ENCODE results near the gene USP25. TPM values are rescaled to one million over a fixed set of nuclear protein-coding genes. Genes with fewer than 3 reads are reported as not detected.

The USP25 gene
- total RNA-seq, 1 donor from 2014 or later, result 25.8 TPM

GRCh38 chr21:15741510-15741909 is 11.7 kb downstream of the USP25 start:
- TF ChIP-seq CTCF (conservative IDR thresholded peaks at IDR 0.05; ENCODE audit: low read depth, low read length), result no peak
- no peak for DNase-seq (ENCODE audit: low read depth)
- no peak overlapping the region for H3K4me3 ChIP-seq (ENCODE audit: low read depth, low read length)

- no peak for TF ChIP-seq CTCF (conservative IDR thresholded peaks at IDR 0.05; ENCODE audit: low read depth, low read length)
- no peak for DNase-seq (ENCODE audit: low read depth)
- H3K4me3 ChIP-seq (ENCODE audit: low read depth, low read length), result no peak overlapping the region
Observed at GRCh38 chr21:15742052-15742670, 12.4 kb downstream of the USP25 start.

- no peak for TF ChIP-seq CTCF (conservative IDR thresholded peaks at IDR 0.05; ENCODE audit: low read depth, low read length)
- no peak overlapping the region for H3K4me3 ChIP-seq (ENCODE audit: low read depth, low read length)
- DNase-seq (ENCODE audit: low read depth), result no peak
Observed at GRCh38 chr21:15742694-15743093, 12.9 kb downstream of the USP25 start.

- no peak overlapping the region for H3K4me3 ChIP-seq (ENCODE audit: low read depth, low read length)
- no peak for DNase-seq (ENCODE audit: low read depth)
- no peak for TF ChIP-seq CTCF (conservative IDR thresholded peaks at IDR 0.05; ENCODE audit: low read depth, low read length)
Observed at GRCh38 chr21:15743593-15743992, 13.8 kb downstream of the USP25 start.

GRCh38 chr21:15744926-15745325 is 15.1 kb downstream of the USP25 start:
- DNase-seq (ENCODE audit: low read depth), result no peak
- no peak for TF ChIP-seq CTCF (conservative IDR thresholded peaks at IDR 0.05; ENCODE audit: low read depth, low read length)
- H3K4me3 ChIP-seq (ENCODE audit: low read depth, low read length), result no peak overlapping the region

- no peak for TF ChIP-seq CTCF (conservative IDR thresholded peaks at IDR 0.05; ENCODE audit: low read depth, low read length)
- no peak for DNase-seq (ENCODE audit: low read depth)
- no peak overlapping the region for H3K4me3 ChIP-seq (ENCODE audit: low read depth, low read length)
Observed at GRCh38 chr21:15748586-15748985, 18.8 kb downstream of the USP25 start.

All from epithelial cell of proximal tubule (primary cell).